ENCODE results near the gene PLIN3.
"Not testable (repeated sequence)": the region's sequence is repeated elsewhere in the genome, so short reads cannot be mapped to it uniquely, and the experiment has no call there.

The PLIN3 gene

GRCh38 chr19:4805140-4805539 is 62.3 kb downstream of the PLIN3 start:
- DNase-seq: not testable (repeated sequence)

DNA sequence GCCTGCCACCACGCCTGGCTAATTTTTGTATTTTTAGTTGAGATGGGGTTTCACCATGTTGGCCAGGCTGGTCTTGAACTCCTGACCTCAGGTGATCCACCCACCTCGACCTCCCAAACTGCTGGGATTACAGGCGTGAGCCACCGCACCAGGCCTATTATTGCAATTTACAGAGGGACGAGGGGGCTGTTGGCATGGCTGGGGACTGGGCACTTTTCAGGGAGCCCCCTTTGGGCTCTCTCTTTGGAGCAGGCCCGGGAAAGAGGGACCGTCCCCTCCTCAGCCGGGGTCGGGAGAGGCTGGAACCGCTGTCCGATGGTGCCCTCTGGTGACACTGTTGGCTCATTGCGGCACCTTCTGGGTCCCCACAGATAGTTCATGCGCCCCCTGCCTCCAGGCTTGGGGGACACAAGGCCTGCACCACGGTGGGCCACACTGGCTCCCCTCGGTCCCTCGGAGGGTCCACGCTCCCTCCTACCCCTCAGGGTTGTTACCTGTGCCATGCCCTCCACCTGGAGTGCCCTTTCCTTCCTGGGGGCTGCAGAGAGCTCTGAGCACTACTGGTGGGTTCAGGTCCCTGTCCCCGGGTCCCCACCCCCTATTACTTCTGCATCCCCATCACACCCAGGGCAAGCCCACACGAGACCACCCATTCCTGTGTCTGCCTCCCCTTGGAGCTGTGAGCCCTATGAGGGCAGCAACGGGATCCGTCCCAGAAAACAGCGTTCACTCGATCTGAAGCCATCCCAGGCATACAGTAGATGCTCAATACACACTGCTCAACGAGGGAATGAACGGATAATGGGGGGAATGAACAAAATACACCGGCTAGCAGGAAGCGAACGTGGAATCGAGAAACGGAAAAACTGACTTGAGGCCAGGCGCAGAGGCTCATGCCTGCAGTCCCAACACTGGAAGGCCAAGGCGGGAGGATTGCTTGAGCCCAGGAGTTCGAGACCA is 63.5 kb downstream of the PLIN3 start:
- DNase-seq: peak; percentile 76

GRCh38 chr19:4802711-4803110 is 64.8 kb downstream of the PLIN3 start:
- no peak for DNase-seq

- DNase-seq: no peak
Measured at GRCh38 chr19:4801085-4801619, 66.3 kb downstream of the PLIN3 start.

DNA sequence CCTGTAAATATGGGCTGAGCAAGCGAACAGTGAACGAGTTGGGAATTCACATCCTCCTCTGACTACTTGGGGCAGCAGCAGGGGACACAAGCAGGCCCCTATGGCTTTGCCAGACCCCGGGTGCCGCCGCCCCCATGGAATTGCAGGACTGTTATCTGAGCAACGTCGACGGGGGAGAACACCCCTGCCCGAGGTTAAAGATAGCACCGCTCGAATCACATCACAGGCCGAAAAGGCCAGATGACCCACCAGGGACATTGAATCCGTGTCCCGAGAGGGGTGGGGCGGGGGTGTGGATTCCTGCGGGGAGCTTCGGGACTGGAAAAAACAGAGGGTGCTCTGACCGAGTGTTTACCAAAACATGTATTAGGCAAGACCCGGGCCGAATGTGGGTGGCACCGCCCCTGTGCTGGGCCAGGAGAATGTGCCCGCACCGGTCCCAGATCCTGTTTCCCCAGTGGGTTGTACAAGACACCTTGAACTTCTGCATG is 66.8 kb downstream of the PLIN3 start:
- DNase-seq: no peak

GRCh38 chr19:4795400-4795799 is 72.1 kb downstream of the PLIN3 start:
- no peak for DNase-seq

- DNase-seq: no peak
Measured at GRCh38 chr19:4794971-4795370, 72.5 kb downstream of the PLIN3 start.

DNA sequence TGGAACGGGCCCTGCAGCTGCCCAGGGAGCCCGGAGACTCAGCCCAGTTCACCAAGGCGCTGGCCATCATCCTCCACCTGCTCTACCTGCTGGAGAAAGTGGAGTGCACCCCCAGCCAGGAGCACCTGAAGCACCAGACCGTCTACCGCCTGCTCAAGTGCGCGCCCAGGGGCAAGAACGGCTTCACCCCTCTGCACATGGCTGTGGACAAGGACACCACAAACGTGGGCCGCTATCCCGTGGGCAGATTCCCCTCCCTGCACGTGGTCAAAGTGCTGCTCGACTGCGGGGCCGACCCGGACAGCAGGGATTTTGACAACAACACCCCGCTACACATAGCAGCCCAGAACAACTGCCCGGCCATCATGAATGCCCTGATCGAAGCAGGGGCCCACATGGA is 74.2 kb downstream of the PLIN3 start:
- not testable (repeated sequence) for DNase-seq

DNA sequence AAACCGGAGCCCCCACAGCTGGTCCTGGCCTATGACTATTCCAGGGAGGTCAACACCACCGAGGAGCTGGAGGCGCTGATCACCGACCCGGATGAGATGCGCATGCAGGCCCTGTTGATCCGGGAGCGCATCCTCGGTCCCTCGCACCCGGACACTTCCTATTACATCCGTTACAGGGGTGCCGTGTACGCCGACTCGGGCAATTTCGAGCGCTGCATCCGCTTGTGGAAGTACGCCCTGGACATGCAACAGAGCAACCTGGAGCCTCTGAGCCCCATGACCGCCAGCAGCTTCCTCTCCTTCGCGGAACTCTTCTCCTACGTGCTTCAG is 74.6 kb downstream of the PLIN3 start:
- DNase-seq: not testable (repeated sequence)

GRCh38 chr19:4792019-4792865 is 75.2 kb downstream of the PLIN3 start:
- not testable (repeated sequence) for DNase-seq

DNA sequence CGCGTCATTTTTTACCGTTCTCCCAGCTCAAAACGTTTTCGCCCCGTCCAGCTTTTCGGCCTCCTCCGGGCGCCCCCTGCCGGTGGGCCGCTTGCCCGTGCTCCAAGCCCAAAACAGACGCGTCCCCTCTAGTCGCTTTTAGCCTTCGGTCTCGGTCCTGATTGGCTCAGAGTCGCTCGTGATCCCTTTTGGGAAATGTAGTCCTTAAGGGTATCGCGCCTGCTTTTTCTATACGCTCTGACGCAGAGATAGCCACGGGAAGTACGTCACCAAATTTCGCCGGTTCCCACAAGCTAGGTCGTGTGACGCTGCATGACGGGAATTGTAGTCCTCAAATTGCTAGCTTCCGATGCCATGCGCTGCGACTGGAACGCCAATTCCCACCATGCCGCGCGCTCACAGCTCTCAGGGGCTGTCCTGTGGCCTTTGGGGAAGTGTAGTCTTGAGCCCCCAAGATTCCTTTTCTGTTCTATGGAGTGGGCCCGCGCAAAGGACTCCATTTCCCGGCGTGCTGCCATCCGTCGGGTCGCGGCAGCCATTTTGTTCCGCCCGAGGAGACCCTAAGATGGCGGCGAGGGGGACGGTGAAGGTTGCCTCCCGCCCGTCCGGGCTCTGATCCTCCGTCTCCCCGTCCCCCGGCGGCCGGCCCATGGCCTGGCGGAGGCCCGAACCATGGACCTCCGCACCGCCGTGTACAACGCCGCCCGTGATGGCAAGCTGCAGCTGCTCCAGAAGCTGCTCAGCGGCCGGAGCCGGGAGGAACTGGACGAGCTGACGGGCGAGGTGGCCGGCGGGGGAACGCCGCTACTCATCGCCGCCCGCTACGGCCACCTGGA is 76.1 kb downstream of the PLIN3 start, which contains the start of gene FEM1A:
Gene FEM1A (plus strand): TSS at position 552 of the 836 bp plus-strand sequence. CDS start 121 bp downstream, at position 673.
- peak; percentile 97 for DNase-seq
